AG10803 (cell line): ENCODE measurements around the gene LRIT3.

Source experiments
- DNase-seq: peaks from one replicate; pipeline ENCODE4 v3.0.0; 2010; ENCODE audit warnings: low read depth
- H3K4me3 ChIP-seq: 2 replicates; pipeline ENCODE4 v1.5.1; 2011; ENCODE audit warnings: mild to moderate bottlenecking, low read length, control low read depth
- TF ChIP-seq, protein P1 (sequence below): conservative IDR thresholded peaks from 2 replicates; pipeline ENCODE4 v1.5.1; 2011; ENCODE audit warnings: mild to moderate bottlenecking, low read length, control low read depth, inconsistent platforms

Gene LRIT3

DNA sequence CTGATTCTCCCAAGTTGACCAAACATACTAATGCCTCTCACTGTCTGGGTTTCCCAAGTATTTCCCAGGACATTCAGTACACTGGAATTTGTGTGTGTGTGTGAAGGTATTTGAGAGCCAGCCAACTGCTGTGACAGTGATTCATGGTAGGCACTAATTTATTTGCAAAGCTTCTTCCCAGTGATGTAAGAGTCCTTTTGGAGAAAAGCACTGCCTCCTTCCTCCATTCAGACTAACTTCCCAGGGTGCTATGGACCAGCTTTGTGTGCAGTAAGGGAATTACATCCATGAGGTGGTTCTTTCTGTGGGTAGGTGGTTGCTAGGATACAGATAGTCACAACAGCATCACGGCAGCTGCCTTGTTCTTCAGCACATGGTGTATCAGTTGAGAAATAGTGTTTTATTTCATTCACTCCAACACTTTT lies 73.5 kb downstream of the LRIT3 start:
- H3K4me3 ChIP-seq = no peak overlapping the region
- peak; percentile 96 for DNase-seq
- TF ChIP-seq, protein P1, sequence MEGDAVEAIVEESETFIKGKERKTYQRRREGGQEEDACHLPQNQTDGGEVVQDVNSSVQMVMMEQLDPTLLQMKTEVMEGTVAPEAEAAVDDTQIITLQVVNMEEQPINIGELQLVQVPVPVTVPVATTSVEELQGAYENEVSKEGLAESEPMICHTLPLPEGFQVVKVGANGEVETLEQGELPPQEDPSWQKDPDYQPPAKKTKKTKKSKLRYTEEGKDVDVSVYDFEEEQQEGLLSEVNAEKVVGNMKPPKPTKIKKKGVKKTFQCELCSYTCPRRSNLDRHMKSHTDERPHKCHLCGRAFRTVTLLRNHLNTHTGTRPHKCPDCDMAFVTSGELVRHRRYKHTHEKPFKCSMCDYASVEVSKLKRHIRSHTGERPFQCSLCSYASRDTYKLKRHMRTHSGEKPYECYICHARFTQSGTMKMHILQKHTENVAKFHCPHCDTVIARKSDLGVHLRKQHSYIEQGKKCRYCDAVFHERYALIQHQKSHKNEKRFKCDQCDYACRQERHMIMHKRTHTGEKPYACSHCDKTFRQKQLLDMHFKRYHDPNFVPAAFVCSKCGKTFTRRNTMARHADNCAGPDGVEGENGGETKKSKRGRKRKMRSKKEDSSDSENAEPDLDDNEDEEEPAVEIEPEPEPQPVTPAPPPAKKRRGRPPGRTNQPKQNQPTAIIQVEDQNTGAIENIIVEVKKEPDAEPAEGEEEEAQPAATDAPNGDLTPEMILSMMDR = no peak
